Body of pancreas (tissue), 4 donors: ENCODE results near the gene CNTF.

Experiments
- POLR2A ChIP-seq, 3 donors: fragments of 450-650 bp; IDR thresholded peaks; one replicate each; pipeline ENCODE4 v1.6.1; 2016; ENCODE audit warnings: antibody characterized with exemption in 3 of 3, mild to moderate bottlenecking in 2 of 3
- TF ChIP-seq, protein P1 (sequence below), 7 experiments: fragments of 450-650 bp in 4 of 7; fragments of 200-600 bp in 3 of 7; sonication (generic) in 3 of 7; IDR thresholded peaks; one replicate each; pipeline ENCODE4 v1.5.1; 2016 to 2019; ENCODE audit warnings: antibody characterized with exemption in 7 of 7

DNA sequence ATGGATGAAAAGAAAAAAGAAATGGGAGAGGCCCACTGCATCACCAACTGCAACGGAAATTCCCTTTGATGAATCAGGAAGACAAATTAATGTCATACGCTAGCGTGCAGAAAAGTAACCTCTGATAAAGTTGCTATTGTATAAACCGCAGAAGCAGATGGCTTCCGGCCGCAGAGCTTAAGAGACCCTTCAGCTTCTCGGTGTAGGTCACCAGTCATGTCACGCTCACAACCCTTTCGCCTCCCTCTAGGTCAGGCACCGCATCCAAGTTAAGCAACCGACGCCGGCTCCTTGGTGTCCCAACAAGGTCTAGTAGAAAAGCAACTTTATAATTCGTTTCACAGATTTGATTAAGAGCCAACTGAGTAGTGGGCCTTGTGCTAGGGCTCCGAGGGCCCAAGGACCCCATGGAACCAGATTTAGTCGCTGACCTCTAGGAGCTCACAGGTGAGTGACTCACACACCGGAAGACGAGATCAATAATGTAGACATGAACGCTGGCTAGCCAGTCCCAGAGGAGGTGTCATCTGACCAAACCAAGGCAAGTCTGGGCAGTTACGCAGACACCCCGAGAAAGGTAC, 44.8 kb upstream of the CNTF start:
- TF ChIP-seq, protein P1, sequence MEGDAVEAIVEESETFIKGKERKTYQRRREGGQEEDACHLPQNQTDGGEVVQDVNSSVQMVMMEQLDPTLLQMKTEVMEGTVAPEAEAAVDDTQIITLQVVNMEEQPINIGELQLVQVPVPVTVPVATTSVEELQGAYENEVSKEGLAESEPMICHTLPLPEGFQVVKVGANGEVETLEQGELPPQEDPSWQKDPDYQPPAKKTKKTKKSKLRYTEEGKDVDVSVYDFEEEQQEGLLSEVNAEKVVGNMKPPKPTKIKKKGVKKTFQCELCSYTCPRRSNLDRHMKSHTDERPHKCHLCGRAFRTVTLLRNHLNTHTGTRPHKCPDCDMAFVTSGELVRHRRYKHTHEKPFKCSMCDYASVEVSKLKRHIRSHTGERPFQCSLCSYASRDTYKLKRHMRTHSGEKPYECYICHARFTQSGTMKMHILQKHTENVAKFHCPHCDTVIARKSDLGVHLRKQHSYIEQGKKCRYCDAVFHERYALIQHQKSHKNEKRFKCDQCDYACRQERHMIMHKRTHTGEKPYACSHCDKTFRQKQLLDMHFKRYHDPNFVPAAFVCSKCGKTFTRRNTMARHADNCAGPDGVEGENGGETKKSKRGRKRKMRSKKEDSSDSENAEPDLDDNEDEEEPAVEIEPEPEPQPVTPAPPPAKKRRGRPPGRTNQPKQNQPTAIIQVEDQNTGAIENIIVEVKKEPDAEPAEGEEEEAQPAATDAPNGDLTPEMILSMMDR (IDR thresholded peaks at IDR 0.05): no peak
- TF ChIP-seq POLR2A (IDR thresholded peaks at IDR 0.05): peak; percentile 55 to 83 (median 74)
